Osteocyte (in vitro differentiated cells): ENCODE measurements around the gene EFNA1. TPM values are rescaled to one million over a fixed set of nuclear protein-coding genes. Genes with fewer than 3 reads are reported as not detected.

ENCODE experiments used
- DNase-seq: peaks from one replicate; pipeline ENCODE4 v3.0.0; 2021; ENCODE audit warnings: mixed read lengths; ENCODE audit not compliant: unreplicated experiment; ENCODE audit errors: extremely low spot score
- H3K27ac Mint-ChIP-seq: one replicate; pipeline ENCODE4 v1.8.0; 2021; ENCODE audit warnings: mild to moderate bottlenecking, mixed read lengths; ENCODE audit not compliant: unreplicated experiment
- H3K27me3 Mint-ChIP-seq: one replicate; pipeline ENCODE4 v1.8.0; 2021; ENCODE audit warnings: mixed read lengths; ENCODE audit not compliant: unreplicated experiment
- H3K36me3 Mint-ChIP-seq: one replicate; pipeline ENCODE4 v1.8.0; 2021; ENCODE audit warnings: mixed read lengths; ENCODE audit not compliant: unreplicated experiment
- H3K4me1 Mint-ChIP-seq: one replicate; pipeline ENCODE4 v1.8.0; 2021; ENCODE audit warnings: mixed read lengths; ENCODE audit not compliant: unreplicated experiment
- H3K4me3 Mint-ChIP-seq: one replicate; pipeline ENCODE4 v1.8.0; 2021; ENCODE audit warnings: mild to moderate bottlenecking, moderate library complexity, mixed read lengths; ENCODE audit not compliant: unreplicated experiment
- H3K9me3 Mint-ChIP-seq: one replicate; pipeline ENCODE4 v1.8.0; 2021; ENCODE audit warnings: mixed read lengths; ENCODE audit not compliant: unreplicated experiment
- CTCF ChIP-seq: fragments of 200-600 bp; sonication (generic); IDR thresholded peaks from 2 replicates; pipeline ENCODE4 v1.5.0; 2021; ENCODE audit warnings: antibody characterized with exemption, mild to moderate bottlenecking, moderate library complexity
- total RNA-seq: library from RNA; stranded (reverse); gene quantifications from 2 replicates; pipeline ENCODE4 v1.2.1, GENCODE V29; 2021

Gene EFNA1
- total RNA-seq, 1 donor from 2014 or later = 31.3 TPM

- Mint-ChIP-seq H3K9me3 (no peaks in the 10 kb centered on the region), H3K27ac (no peak overlapping the region), H3K4me3 (no peak overlapping the region), H3K27me3 (peaks cover 16% of the 10 kb centered on the region), H3K36me3 (no peaks in the 10 kb centered on the region), H3K4me1 (peaks cover 20% of the 10 kb centered on the region)
- TF ChIP-seq CTCF = no peak
- DNase-seq = no peak
Measured at GRCh38 chr1:155120253-155120652, 7.4 kb upstream of the EFNA1 start.

- TF ChIP-seq CTCF = no peak
- Mint-ChIP-seq H3K27me3 (peaks cover 16% of the 10 kb centered on the region), H3K9me3 (no peaks in the 10 kb centered on the region), H3K4me3 (no peak overlapping the region), H3K36me3 (no peaks in the 10 kb centered on the region), H3K27ac (no peak overlapping the region), H3K4me1 (peaks cover 28% of the 10 kb centered on the region)
- DNase-seq = no peak
Measured at GRCh38 chr1:155121249-155121648, 6.4 kb upstream of the EFNA1 start.

DNA sequence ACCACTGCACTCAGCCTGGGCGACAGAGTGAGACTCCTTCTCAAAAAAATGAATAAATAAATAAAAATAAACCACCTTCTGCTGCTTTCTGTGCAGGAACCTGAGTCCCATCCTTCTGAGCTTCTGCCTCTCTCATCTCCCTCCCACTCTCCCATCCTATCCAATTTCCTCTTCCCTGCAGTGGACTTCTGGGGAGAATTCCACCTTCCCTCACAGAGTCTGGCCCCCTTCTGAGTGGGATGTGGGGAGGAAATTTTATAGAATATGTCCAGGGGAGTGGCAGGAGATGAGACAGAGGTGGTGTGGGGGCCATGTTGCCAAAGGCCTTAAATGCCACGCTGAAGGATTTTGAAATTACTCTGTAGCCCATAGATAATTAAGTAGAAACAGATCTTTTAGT, 5.4 kb upstream of the EFNA1 start:
- no peak for DNase-seq
- H3K4me3 Mint-ChIP-seq = no peak overlapping the region
- no peaks in the 10 kb centered on the region for H3K36me3 Mint-ChIP-seq
- no peak overlapping the region for H3K27ac Mint-ChIP-seq
- no peaks in the 10 kb centered on the region for H3K9me3 Mint-ChIP-seq
- no peak for TF ChIP-seq CTCF
- H3K27me3 Mint-ChIP-seq = peaks cover 16% of the 10 kb centered on the region
- peaks cover 37% of the 10 kb centered on the region for H3K4me1 Mint-ChIP-seq

GRCh38 chr1:155123801-155124200, 3.9 kb upstream of the EFNA1 start:
- Mint-ChIP-seq H3K27ac (peak overlapping the region; percentile 76), H3K27me3 (peaks cover 10% of the 10 kb centered on the region), H3K9me3 (no peaks in the 10 kb centered on the region), H3K4me3 (no peak overlapping the region), H3K4me1 (peaks cover 47% of the 10 kb centered on the region), H3K36me3 (no peaks in the 10 kb centered on the region)
- no peak for TF ChIP-seq CTCF
- DNase-seq = no peak

DNA sequence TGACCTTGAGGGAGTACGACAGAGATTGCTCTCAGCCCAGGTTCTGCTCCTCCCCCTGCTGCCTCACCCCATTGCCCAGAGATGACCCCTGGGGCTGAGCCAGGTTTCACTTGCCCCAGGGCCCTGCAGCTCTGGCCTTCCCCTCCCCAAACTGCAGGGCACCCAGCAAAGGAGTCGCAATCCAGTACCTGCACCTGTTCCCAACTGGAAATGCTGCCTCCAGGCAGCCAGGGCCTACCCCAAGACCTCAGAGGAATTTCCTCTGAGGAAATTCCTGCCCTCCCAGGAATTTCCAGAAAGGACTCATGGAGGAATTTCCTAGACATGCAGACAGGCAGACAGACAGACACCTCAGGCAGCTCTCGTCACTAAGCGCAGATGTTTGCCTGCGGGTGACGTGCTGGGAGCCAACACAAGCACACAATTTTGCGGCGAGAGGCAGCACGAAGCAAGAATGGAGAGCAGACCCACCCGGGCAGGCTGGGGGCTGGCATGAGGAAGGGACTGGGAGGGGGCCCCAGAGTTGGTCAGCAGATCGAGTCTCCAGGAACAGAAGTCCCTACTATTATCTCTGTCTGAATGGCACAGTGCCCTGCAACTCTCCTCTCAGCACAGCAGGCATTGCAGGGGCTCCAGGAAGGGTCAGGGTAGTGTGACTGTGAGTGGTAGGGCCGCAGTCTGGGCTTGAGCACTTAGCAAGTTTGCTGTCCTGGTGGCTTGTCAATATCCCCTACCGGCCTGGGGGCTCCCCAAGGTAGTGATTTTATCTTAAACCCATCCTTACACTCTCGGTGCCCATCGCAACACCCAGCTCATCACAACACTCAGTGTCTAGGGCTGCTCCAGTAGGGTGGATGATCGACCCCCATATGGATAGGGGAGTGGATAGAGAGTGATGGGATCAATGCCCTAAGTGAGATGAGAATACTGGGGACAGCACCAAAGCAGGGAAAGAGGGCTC, 2.9 kb upstream of the EFNA1 start:
- peaks cover 9% of the 10 kb centered on the region for H3K27me3 Mint-ChIP-seq
- H3K9me3 Mint-ChIP-seq = no peaks in the 10 kb centered on the region
- no peak overlapping the region for H3K4me3 Mint-ChIP-seq
- H3K36me3 Mint-ChIP-seq = no peaks in the 10 kb centered on the region
- H3K4me1 Mint-ChIP-seq = peaks cover 57% of the 10 kb centered on the region
- peak overlapping the region; percentile 76 for H3K27ac Mint-ChIP-seq
- no peak for TF ChIP-seq CTCF
- DNase-seq = no peak
